ENCODE measurements around the gene ATAD3A.
"Not testable (repeated sequence)": the region's sequence is repeated elsewhere in the genome, so short reads cannot be mapped to it uniquely, and the experiment has no call there.

Gene ATAD3A

DNA sequence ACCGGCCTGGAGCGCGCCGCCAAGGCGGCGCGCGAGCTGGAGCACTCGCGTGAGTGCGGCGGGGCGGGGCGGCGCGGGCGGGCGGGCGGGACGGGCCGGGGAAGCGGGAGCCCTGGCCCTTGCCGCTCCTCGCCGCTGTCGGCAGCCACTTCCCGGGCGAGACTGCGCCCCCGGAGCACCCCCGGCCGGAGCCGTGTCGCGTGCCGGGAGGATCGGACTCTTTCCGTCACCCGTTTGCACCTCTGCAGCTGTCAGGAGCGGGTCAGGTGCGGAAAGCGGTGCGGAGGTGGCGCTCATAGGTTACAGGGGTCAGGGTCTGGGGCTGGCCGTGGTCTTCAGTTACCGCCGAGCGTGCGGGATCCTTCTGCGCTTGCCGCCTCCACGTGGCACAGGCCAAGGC is 463 bp downstream of the ATAD3A start:
- Histone ChIP-seq H3K36me3 (ENCODE audit: control insufficient read depth, insufficient read depth, low read length) (peaks cover 14% of the 10 kb centered on the region), H3K9ac (ENCODE audit: low read length) (peak overlapping the region; percentile 70), H3K4me3 (ENCODE audit: low read depth, low read length) (peak overlapping the region; percentile 80)
- H3K4me1 ChIP-seq (ENCODE audit: control insufficient read depth, insufficient read depth, low read length); H3K27ac ChIP-seq (ENCODE audit: low read depth, low read length); H3K27me3 ChIP-seq (ENCODE audit: control insufficient read depth, insufficient read depth, low read length); H3K9me3 ChIP-seq (ENCODE audit: control insufficient read depth, insufficient read depth, low read depth, low read length): not testable (repeated sequence)

DNA sequence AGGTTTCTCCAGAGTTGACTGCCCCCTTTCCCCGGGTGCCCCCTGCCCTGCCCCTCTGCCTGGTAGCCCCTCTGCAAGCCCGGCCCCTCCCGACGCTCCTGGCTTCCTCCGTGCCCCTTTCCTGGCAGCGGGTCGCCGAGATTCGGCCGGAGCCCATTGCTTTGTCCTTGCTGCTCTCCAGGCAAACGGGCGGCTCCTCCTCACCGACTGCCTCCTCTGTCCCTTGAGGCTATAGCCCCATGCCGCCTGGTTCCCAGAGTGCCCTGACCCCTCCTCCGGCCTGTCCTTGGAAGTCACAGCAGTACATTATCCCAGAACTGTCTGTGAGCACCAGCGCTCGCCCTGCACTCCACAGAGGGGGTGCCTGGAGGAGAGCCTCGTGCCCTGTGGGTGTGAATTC is 1.7 kb downstream of the ATAD3A start:
- not testable (repeated sequence) for H3K27me3 ChIP-seq (ENCODE audit: control insufficient read depth, insufficient read depth, low read length); H3K27ac ChIP-seq (ENCODE audit: low read depth, low read length); H3K9me3 ChIP-seq (ENCODE audit: control insufficient read depth, insufficient read depth, low read depth, low read length); H3K9ac ChIP-seq (ENCODE audit: low read length); H3K4me1 ChIP-seq (ENCODE audit: control insufficient read depth, insufficient read depth, low read length)
- Histone ChIP-seq H3K4me3 (ENCODE audit: low read depth, low read length) (0 out of 2 replicates have a peak overlapping the region, but pooled peaks have one; percentile 29), H3K36me3 (ENCODE audit: control insufficient read depth, insufficient read depth, low read length) (peaks cover 25% of the 10 kb centered on the region)

- not testable (repeated sequence) for H3K9me3 ChIP-seq (ENCODE audit: control insufficient read depth, insufficient read depth, low read depth, low read length); H3K9ac ChIP-seq (ENCODE audit: low read length); H3K27ac ChIP-seq (ENCODE audit: low read depth, low read length); H3K27me3 ChIP-seq (ENCODE audit: control insufficient read depth, insufficient read depth, low read length); H3K4me3 ChIP-seq (ENCODE audit: low read depth, low read length); H3K4me1 ChIP-seq (ENCODE audit: control insufficient read depth, insufficient read depth, low read length)
- H3K36me3 ChIP-seq (ENCODE audit: control insufficient read depth, insufficient read depth, low read length) = peaks cover 25% of the 10 kb centered on the region
Observed at GRCh38 chr1:1514376-1514775, 2.4 kb downstream of the ATAD3A start.

- H3K27ac ChIP-seq (ENCODE audit: low read depth, low read length); H3K9me3 ChIP-seq (ENCODE audit: control insufficient read depth, insufficient read depth, low read depth, low read length); H3K27me3 ChIP-seq (ENCODE audit: control insufficient read depth, insufficient read depth, low read length); H3K4me3 ChIP-seq (ENCODE audit: low read depth, low read length); H3K4me1 ChIP-seq (ENCODE audit: control insufficient read depth, insufficient read depth, low read length); H3K9ac ChIP-seq (ENCODE audit: low read length): not testable (repeated sequence)
- peaks cover 44% of the 10 kb centered on the region for H3K36me3 ChIP-seq (ENCODE audit: control insufficient read depth, insufficient read depth, low read length)
Observed at GRCh38 chr1:1516923-1517322, 5.0 kb downstream of the ATAD3A start.

DNA sequence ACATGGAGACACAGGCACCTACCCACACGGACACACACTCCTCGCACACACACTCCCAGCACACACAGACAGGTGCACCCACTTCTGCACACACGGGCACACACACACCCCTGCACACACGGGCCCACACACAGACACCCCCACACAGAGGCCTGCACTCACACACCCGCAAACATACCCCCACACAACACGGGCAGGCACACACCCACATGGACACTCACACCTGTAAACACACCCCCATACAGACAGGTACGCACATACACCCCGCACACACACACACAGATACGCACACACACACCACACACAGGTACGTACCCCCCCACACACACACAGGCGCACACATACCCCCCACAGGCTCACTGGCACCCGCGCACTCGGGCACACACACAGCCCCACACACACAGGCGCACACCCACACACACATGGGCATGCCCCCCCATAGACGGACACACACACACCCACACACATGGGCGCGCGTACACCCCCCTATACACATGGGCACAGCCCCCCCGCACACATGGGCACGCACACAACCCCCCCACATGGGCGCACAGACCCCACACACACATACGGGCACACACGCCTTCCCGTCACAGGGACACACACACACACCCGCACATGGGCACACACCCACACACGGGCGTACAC is 6.1 kb downstream of the ATAD3A start:
- no peak overlapping the region for H3K27ac ChIP-seq (ENCODE audit: low read depth, low read length)
- H3K27me3 ChIP-seq (ENCODE audit: control insufficient read depth, insufficient read depth, low read length) = no peaks in the 10 kb centered on the region
- no peak overlapping the region for H3K4me3 ChIP-seq (ENCODE audit: low read depth, low read length)
- no peaks in the 10 kb centered on the region for H3K4me1 ChIP-seq (ENCODE audit: control insufficient read depth, insufficient read depth, low read length)
- peaks cover 44% of the 10 kb centered on the region for H3K36me3 ChIP-seq (ENCODE audit: control insufficient read depth, insufficient read depth, low read length)
- no peak overlapping the region for H3K9ac ChIP-seq (ENCODE audit: low read length)
- no peaks in the 10 kb centered on the region for H3K9me3 ChIP-seq (ENCODE audit: control insufficient read depth, insufficient read depth, low read depth, low read length)

- H3K4me1 ChIP-seq (ENCODE audit: control insufficient read depth, insufficient read depth, low read length); H3K27ac ChIP-seq (ENCODE audit: low read depth, low read length); H3K4me3 ChIP-seq (ENCODE audit: low read depth, low read length); H3K9me3 ChIP-seq (ENCODE audit: control insufficient read depth, insufficient read depth, low read depth, low read length); H3K27me3 ChIP-seq (ENCODE audit: control insufficient read depth, insufficient read depth, low read length); H3K9ac ChIP-seq (ENCODE audit: low read length): not testable (repeated sequence)
- peaks cover 49% of the 10 kb centered on the region for H3K36me3 ChIP-seq (ENCODE audit: control insufficient read depth, insufficient read depth, low read length)
Observed at GRCh38 chr1:1518621-1519007, 6.7 kb downstream of the ATAD3A start.

DNA sequence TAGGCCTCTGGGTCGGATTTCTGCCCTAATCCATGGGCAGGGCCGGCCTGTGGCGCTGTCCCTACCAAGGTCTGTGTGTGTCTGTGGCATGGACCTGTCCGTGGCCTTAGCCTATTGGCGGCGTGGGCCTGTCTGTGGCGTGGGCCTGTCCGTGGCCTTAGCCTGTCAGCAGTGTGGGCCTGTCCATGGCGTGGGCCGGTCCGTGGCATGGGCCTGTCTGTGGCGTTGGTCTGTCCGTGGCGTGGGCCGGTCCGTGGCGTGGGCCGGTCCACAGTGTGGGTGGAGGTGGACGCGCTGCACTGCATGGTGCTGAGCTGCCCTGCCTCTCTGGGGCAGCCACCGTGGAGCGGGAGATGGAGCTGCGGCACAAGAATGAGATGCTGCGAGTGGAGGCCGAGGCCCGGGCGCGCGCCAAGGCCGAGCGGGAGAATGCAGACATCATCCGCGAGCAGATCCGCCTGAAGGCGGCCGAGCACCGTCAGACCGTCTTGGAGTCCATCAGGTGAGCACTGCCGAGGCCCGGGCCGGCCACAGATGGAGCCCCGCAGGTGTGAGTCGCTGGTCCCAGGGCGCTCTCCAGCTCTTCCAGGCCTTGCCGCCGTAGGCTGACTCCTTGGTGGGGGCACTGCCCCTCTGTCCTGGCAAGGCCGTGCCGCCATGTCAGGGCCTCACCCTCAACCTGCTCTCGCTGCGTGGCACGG is 8.0 kb downstream of the ATAD3A start:
- H3K9ac ChIP-seq (ENCODE audit: low read length); H3K9me3 ChIP-seq (ENCODE audit: control insufficient read depth, insufficient read depth, low read depth, low read length); H3K27ac ChIP-seq (ENCODE audit: low read depth, low read length); H3K4me3 ChIP-seq (ENCODE audit: low read depth, low read length); H3K4me1 ChIP-seq (ENCODE audit: control insufficient read depth, insufficient read depth, low read length); H3K27me3 ChIP-seq (ENCODE audit: control insufficient read depth, insufficient read depth, low read length): not testable (repeated sequence)
- H3K36me3 ChIP-seq (ENCODE audit: control insufficient read depth, insufficient read depth, low read length) = peaks cover 53% of the 10 kb centered on the region

GRCh38 chr1:1521331-1521730 is 9.4 kb downstream of the ATAD3A start:
- no peak overlapping the region for H3K4me3 ChIP-seq (ENCODE audit: low read depth, low read length)
- peaks cover 54% of the 10 kb centered on the region for H3K36me3 ChIP-seq (ENCODE audit: control insufficient read depth, insufficient read depth, low read length)
- H3K4me1 ChIP-seq (ENCODE audit: control insufficient read depth, insufficient read depth, low read length) = no peaks in the 10 kb centered on the region
- H3K9me3 ChIP-seq (ENCODE audit: control insufficient read depth, insufficient read depth, low read depth, low read length) = no peaks in the 10 kb centered on the region
- H3K9ac ChIP-seq (ENCODE audit: low read length) = no peak overlapping the region
- H3K27ac ChIP-seq (ENCODE audit: low read depth, low read length) = no peak overlapping the region
- H3K27me3 ChIP-seq (ENCODE audit: control insufficient read depth, insufficient read depth, low read length) = no peaks in the 10 kb centered on the region

- not testable (repeated sequence) for H3K4me3 ChIP-seq (ENCODE audit: low read depth, low read length); H3K27me3 ChIP-seq (ENCODE audit: control insufficient read depth, insufficient read depth, low read length); H3K27ac ChIP-seq (ENCODE audit: low read depth, low read length); H3K4me1 ChIP-seq (ENCODE audit: control insufficient read depth, insufficient read depth, low read length); H3K9me3 ChIP-seq (ENCODE audit: control insufficient read depth, insufficient read depth, low read depth, low read length); H3K9ac ChIP-seq (ENCODE audit: low read length)
- H3K36me3 ChIP-seq (ENCODE audit: control insufficient read depth, insufficient read depth, low read length) = peaks cover 55% of the 10 kb centered on the region
Observed at GRCh38 chr1:1522536-1522935, 10.6 kb downstream of the ATAD3A start.

DNA sequence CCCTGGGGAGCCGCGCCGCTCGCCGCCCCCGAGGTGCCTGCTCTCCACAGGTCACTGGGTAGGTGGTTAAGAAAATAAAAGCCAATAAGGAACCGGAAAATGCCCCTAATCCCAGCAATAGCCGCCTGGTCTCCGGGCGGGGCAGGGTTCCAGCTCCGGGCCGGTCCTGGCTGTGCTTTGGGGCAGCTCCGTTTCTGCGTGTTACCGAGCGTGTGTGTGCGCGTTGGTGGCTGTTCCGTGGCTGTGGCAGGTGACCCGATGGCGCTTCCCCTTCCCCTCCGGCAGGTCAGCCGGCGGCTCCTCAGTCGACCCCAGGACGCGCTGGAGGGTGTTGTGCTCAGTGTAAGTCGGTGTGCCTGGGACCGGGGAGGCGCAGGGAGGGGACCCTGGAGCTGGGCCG is 11.3 kb downstream of the ATAD3A start:
- H3K27ac ChIP-seq (ENCODE audit: low read depth, low read length) = not testable (repeated sequence)
- H3K36me3 ChIP-seq (ENCODE audit: control insufficient read depth, insufficient read depth, low read length) = peaks cover 54% of the 10 kb centered on the region

DNA sequence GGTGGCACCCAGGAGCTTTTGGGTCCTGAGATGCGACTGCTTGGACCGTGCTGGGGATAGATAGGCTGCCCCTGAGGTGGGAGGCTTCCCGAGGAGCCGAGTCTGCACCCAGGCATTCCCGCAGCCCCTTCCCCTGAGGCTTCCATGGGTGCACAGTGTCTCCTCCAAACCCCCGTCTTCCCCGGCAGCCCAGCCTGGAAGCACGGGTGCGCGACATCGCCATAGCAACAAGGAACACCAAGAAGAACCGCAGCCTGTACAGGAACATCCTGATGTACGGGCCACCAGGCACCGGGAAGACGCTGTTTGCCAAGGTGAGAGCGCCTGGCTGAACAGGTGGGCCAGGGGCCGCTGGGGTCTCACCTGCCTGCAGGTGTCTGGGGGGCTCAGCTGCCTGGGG is 11.7 kb downstream of the ATAD3A start:
- not testable (repeated sequence) for H3K27me3 ChIP-seq (ENCODE audit: control insufficient read depth, insufficient read depth, low read length); H3K27ac ChIP-seq (ENCODE audit: low read depth, low read length); H3K4me1 ChIP-seq (ENCODE audit: control insufficient read depth, insufficient read depth, low read length); H3K9ac ChIP-seq (ENCODE audit: low read length); H3K9me3 ChIP-seq (ENCODE audit: control insufficient read depth, insufficient read depth, low read depth, low read length); H3K4me3 ChIP-seq (ENCODE audit: low read depth, low read length)
- peaks cover 54% of the 10 kb centered on the region for H3K36me3 ChIP-seq (ENCODE audit: control insufficient read depth, insufficient read depth, low read length)

More for the DNA sequence above, 11.3 kb downstream of the ATAD3A start:
- H3K9me3 ChIP-seq (ENCODE audit: control insufficient read depth, insufficient read depth, low read depth, low read length); H3K4me3 ChIP-seq (ENCODE audit: low read depth, low read length); H3K4me1 ChIP-seq (ENCODE audit: control insufficient read depth, insufficient read depth, low read length); H3K27me3 ChIP-seq (ENCODE audit: control insufficient read depth, insufficient read depth, low read length); H3K9ac ChIP-seq (ENCODE audit: low read length): not testable (repeated sequence)
